GM12878 (cell line): ENCODE data around the gene DTNBP1. TPM values are rescaled to one million over a fixed set of nuclear protein-coding genes. Genes with fewer than 3 reads are reported as not detected.

Experiments used
- ATAC-seq: fragments of 200-7000 bp; cut with Tn5 transposase; 3 replicates; pipeline ENCODE4 v1.9.1; 2020; ENCODE audit warnings: mild to moderate bottlenecking, moderate library complexity
- BruUV-seq: library from RNA; stranded (reverse); fragments of 400-500 nt; replicated peaks from 2 replicates; lab custom pipeline; 2021; lab: Mats Ljungman, UMichigan
- CTCF ChIA-PET: fragments of 300-600 bp; sonication (Branson Sonifier 250); formaldehyde crosslinking; extraction: SDS; loops from one replicate; lab custom pipeline; 2021; ENCODE audit warnings: inconsistent platforms; lab: Yijun Ruan, JAX
- POLR2A ChIA-PET: fragments of 350-600 bp; formaldehyde crosslinking; extraction: SDS; loops from one replicate; lab custom pipeline; 2021; ENCODE audit warnings: inconsistent platforms; lab: Charles Lee
- RAD21 ChIA-PET: fragments of 300-600 bp; sonication (Branson Sonifier 250); formaldehyde crosslinking; loops from one replicate; lab custom pipeline; 2023; ENCODE audit warnings: antibody characterized with exemption; ENCODE audit not compliant: unreplicated experiment; lab: Charles Lee
- SMC1A ChIA-PET: fragments of 300-600 bp; sonication (Branson Sonifier 250); formaldehyde crosslinking; loops from one replicate; lab custom pipeline; 2023; ENCODE audit not compliant: unreplicated experiment, uncharacterized antibody; lab: Charles Lee
- DNase-seq: peaks from one replicate; pipeline ENCODE4 v3.0.0-alpha.2; 2011; ENCODE audit warnings: low read depth, low spot score
- FAIRE-seq: peaks from 3 replicates; lab custom pipeline; 2011; peaks lifted over from hg19 to GRCh38; lab: Jason Lieb, UNC
- H2AFZ ChIP-seq: 2 replicates; pipeline ENCODE4 v1.6.0; 2011; ENCODE audit warnings: low read depth, low read length, control low read depth; ENCODE audit not compliant: control insufficient read depth
- H3K27ac ChIP-seq: 2 replicates; pipeline ENCODE4 v1.5.1; 2011; ENCODE audit warnings: control low read depth; ENCODE audit not compliant: control insufficient read depth, insufficient read depth
- H3K27me3 ChIP-seq, 2 experiments: replicated peaks in 1 of 2; 2 replicates each; pipeline versions ENCODE4 v1.6.0 to v1.6.1; 2011; ENCODE audit warnings: low read length in 1 of 2; ENCODE audit not compliant: control insufficient read depth in 2 of 2, insufficient read depth in 2 of 2
- H3K36me3 ChIP-seq, 2 experiments: 2 replicates each; pipeline ENCODE4 v1.5.1; 2011; ENCODE audit warnings: low read length in 1 of 2; ENCODE audit not compliant: control insufficient read depth in 2 of 2, insufficient read depth in 2 of 2
- H3K4me1 ChIP-seq: 2 replicates; pipeline ENCODE4 v1.6.1; 2011; ENCODE audit warnings: mild to moderate bottlenecking, low read length, moderate library complexity, mixed read lengths; ENCODE audit not compliant: control insufficient read depth, insufficient read depth
- H3K4me2 ChIP-seq: 2 replicates; pipeline ENCODE4 v1.6.0; 2011; ENCODE audit warnings: control low read depth; ENCODE audit not compliant: control insufficient read depth, insufficient read depth
- H3K4me3 ChIP-seq: fragments of 200-600 bp; sonication (generic); 2 replicates; pipeline ENCODE4 v1.5.1; 2016
- H3K79me2 ChIP-seq: 2 replicates; pipeline ENCODE4 v1.6.0; 2011; ENCODE audit warnings: low read length; ENCODE audit not compliant: control insufficient read depth, insufficient read depth
- H3K9ac ChIP-seq: 2 replicates; pipeline ENCODE4 v1.8.0; 2011; ENCODE audit warnings: low read length, control low read depth, mixed read lengths; ENCODE audit not compliant: control insufficient read depth, insufficient read depth
- H3K9me3 ChIP-seq: replicated peaks from 3 replicates; pipeline ENCODE4 v1.5.1; 2011; ENCODE audit warnings: mild to moderate bottlenecking, low read length; ENCODE audit not compliant: control insufficient read depth, insufficient read depth
- H4K20me1 ChIP-seq: 2 replicates; pipeline ENCODE4 v1.6.0; 2011; ENCODE audit not compliant: control insufficient read depth, insufficient read depth
- ETV6 ChIP-seq, 2 experiments: fragments of 450-650 bp in 1 of 2; IDR thresholded peaks in 1 of 2; conservative IDR thresholded peaks in 1 of 2; 2 replicates each; pipeline ENCODE4 v1.6.1; 2014; ENCODE audit warnings: antibody characterized with exemption in 1 of 2, borderline replicate concordance in 1 of 2, low read depth in 1 of 2, mild to moderate bottlenecking in 1 of 2, moderate library complexity in 1 of 2
- GATAD2B ChIP-seq: fragments of 450-650 bp; conservative IDR thresholded peaks from 2 replicates; pipeline ENCODE4 v1.6.1; 2017; ENCODE audit warnings: low read depth, mild to moderate bottlenecking, moderate library complexity
- KLF5 ChIP-seq: fragments of 450-650 bp; IDR thresholded peaks from 2 replicates; pipeline ENCODE4 v1.6.1; 2014; ENCODE audit warnings: mild to moderate bottlenecking; ENCODE audit not compliant: partially characterized antibody
- NFIC ChIP-seq: IDR thresholded peaks from 2 replicates; pipeline ENCODE4 v1.6.1; 2012; ENCODE audit warnings: low read depth, mild to moderate bottlenecking, inconsistent platforms, low read length, moderate library complexity
- NKRF ChIP-seq: fragments of 450-650 bp; conservative IDR thresholded peaks from 2 replicates; pipeline ENCODE4 v1.6.1; 2017; ENCODE audit warnings: mild to moderate bottlenecking, moderate library complexity
- STAT1 ChIP-seq: fragments of 450-650 bp; conservative IDR thresholded peaks from 2 replicates; pipeline ENCODE4 v1.6.1; 2014; ENCODE audit warnings: antibody characterized with exemption, mild to moderate bottlenecking
- ZSCAN29 ChIP-seq: fragments of 450-650 bp; IDR thresholded peaks from 2 replicates; pipeline ENCODE4 v1.6.1; 2017; ENCODE audit warnings: mild to moderate bottlenecking, moderate library complexity
- WGBS: methylation state at CpG from one replicate; pipeline ENCODE4 v1.1.6; 2016; ENCODE audit warnings: low lambda C conversion rate; ENCODE audit not compliant: insufficient replicate concordance, insufficient coverage; ENCODE audit errors: missing lambda C conversion rate; 5-methylcytosine and 5-hydroxymethylcytosine counted together
- in situ Hi-C: fragments of 300-500 bp; cut with MboI; formaldehyde crosslinking; loops from 9 replicates; pipeline ENCODE4 v1.14.3; 2018; ENCODE audit warnings: mixed read lengths
- intact Hi-C: fragments of 100-400 bp; cut with micrococcal nuclease; formaldehyde crosslinking; loops from one replicate; pipeline ENCODE4 v1.14.2; 2022; ENCODE audit not compliant: unreplicated experiment
- polyA plus RNA-seq, 11 experiments: library from polyadenylated mRNA; depleted of rRNA in 4 of 11; unstranded in 6 of 11; stranded (reverse) in 5 of 11; fragments of >200 nt; fragmentation: Nextera tagmentation in 4 of 11; fragmentation: Illumina TruSeq in 1 of 11; extraction: Ambion mirVana in 4 of 11; extraction: Trizol in 1 of 11; gene quantifications; 1 replicate in 1 of 11; 2 replicates in 10 of 11; pipeline versions ENCODE4 v1.2.1 to v1.2.3, GENCODE V29; 2011 to 2016; ENCODE audit warnings: inconsistent platforms in 2 of 11, missing spikeins in 2 of 11, low read depth in 1 of 11
- total RNA-seq, 4 experiments: library from RNA; depleted of rRNA in 3 of 4; stranded (reverse); fragments of >200 nt in 3 of 4; fragmentation: Illumina TruSeq in 1 of 4; extraction: Trizol in 1 of 4; gene quantifications; 2 replicates each; pipeline versions ENCODE4 v1.2.1 to v1.2.3, GENCODE V29; 2013 to 2021

The DTNBP1 gene
- total and polyA plus RNA-seq, 10 of the 15 experiments (the other 5 are each of a cell fraction or from before 2014, with no cell fraction given): 7.1 to 40.3 (median 20.1) TPM

GRCh38 chr6:15531973-15532372 is 130.9 kb downstream of the DTNBP1 start:
- no peaks in the 10 kb centered on the region for H3K79me2 ChIP-seq
- H3K27ac ChIP-seq: no peak overlapping the region
- ChIA-PET RAD21 (no interaction called here), CTCF (no interaction called here), POLR2A (no interaction called here), SMC1A (no interaction called here)
- H3K27me3 ChIP-seq: no peaks in the 10 kb centered on the region
- no peaks in the 10 kb centered on the region for H3K4me1 ChIP-seq
- TF ChIP-seq ETV6 (conservative IDR thresholded peaks at IDR 0.05 in 1 of 2, IDR thresholded peaks at IDR 0.05 in 1 of 2; ENCODE audit: borderline replicate concordance in 1 of 2, low read depth in 1 of 2) (no peak), ZSCAN29 (no peak), STAT1 (no peak), NFIC (no peak), GATAD2B (no peak), NKRF (no peak), KLF5 (no peak)
- WGBS: 88% methylated on average over 6 of the region's 7 CpGs
- H3K9ac ChIP-seq: no peak overlapping the region
- in situ Hi-C loops (no loop called here), intact Hi-C loops (no loop called here)
- no peak overlapping the region for H2AFZ ChIP-seq
- FAIRE-seq (no peak), DNase-seq (no peak), ATAC-seq (no peak)
- no peak overlapping the region for H3K4me3 ChIP-seq
- H3K4me2 ChIP-seq: no peak overlapping the region
- no peaks in the 10 kb centered on the region for H4K20me1 ChIP-seq
- BruUV-seq: no TSS peak
- H3K9me3 ChIP-seq: no peaks in the 10 kb centered on the region; the same call in 2 of the 3 replicates
- peaks cover 0 to 5% of the 10 kb centered on the region in 2 experiments; a peak in 3 of 4 replicates for H3K36me3 ChIP-seq
